MCF 10A (cell line): Measurements from ENCODE around the gene BLOC1S1. TPM values are rescaled to one million over a fixed set of nuclear protein-coding genes. Genes with fewer than 3 reads are reported as not detected.

ENCODE experiments used
- BruUV-seq: library from RNA; stranded (reverse); fragments of 400-500 nt; replicated peaks from 2 replicates; lab custom pipeline; 2021; lab: Mats Ljungman, UMichigan
- CTCF ChIA-PET: fragments of 300-600 bp; sonication (Branson Sonifier 250); formaldehyde crosslinking; extraction: SDS; loops from one replicate; lab custom pipeline; 2021; ENCODE audit warnings: antibody characterized with exemption, inconsistent platforms; lab: Yijun Ruan, JAX
- POLR2A ChIA-PET: fragments of 300-600, 350-650 bp; sonication (Branson Sonifier 250); formaldehyde crosslinking; extraction: SDS; loops from one replicate; lab custom pipeline; 2020; ENCODE audit warnings: antibody characterized with exemption, inconsistent platforms; lab: Yijun Ruan, JAX
- DNase-seq: peaks from one replicate; pipeline ENCODE4 v3.0.0-alpha.2; 2018; ENCODE audit not compliant: unreplicated experiment
- H3K27ac Mint-ChIP-seq: one replicate; pipeline ENCODE4 v1.8.0; 2022; ENCODE audit warnings: mild to moderate bottlenecking, low read depth, mixed read lengths; ENCODE audit not compliant: unreplicated experiment
- H3K27me3 Mint-ChIP-seq: one replicate; pipeline ENCODE4 v1.8.0; 2022; ENCODE audit warnings: mixed read lengths; ENCODE audit not compliant: insufficient read depth, unreplicated experiment
- H3K36me3 Mint-ChIP-seq: one replicate; pipeline ENCODE4 v1.8.0; 2022; ENCODE audit warnings: mild to moderate bottlenecking, moderate library complexity, mixed read lengths; ENCODE audit not compliant: insufficient read depth, unreplicated experiment
- H3K4me1 Mint-ChIP-seq: one replicate; pipeline ENCODE4 v1.8.0; 2022; ENCODE audit warnings: mixed read lengths; ENCODE audit not compliant: insufficient read depth, unreplicated experiment
- H3K4me3 Mint-ChIP-seq: one replicate; pipeline ENCODE4 v1.8.0; 2022; ENCODE audit warnings: mild to moderate bottlenecking, moderate library complexity, mixed read lengths; ENCODE audit not compliant: unreplicated experiment
- H3K9me3 Mint-ChIP-seq: one replicate; pipeline ENCODE4 v1.8.0; 2022; ENCODE audit warnings: mixed read lengths; ENCODE audit not compliant: unreplicated experiment
- CTCF ChIP-seq: fragments of 200-600 bp; IDR thresholded peaks from one replicate; pipeline ENCODE4 v1.8.0; 2022; ENCODE audit warnings: antibody characterized with exemption, mild to moderate bottlenecking; ENCODE audit not compliant: unreplicated experiment
- intact Hi-C: fragments of 100-400 bp; cut with micrococcal nuclease; formaldehyde crosslinking; loops from 2 replicates; pipeline ENCODE4 v1.14.1; 2022
- total RNA-seq: library from RNA; stranded (reverse); gene quantifications from 2 replicates; pipeline ENCODE4 v1.2.3, GENCODE V29; 2022

BLOC1S1 gene
- total RNA-seq, 1 experiment from 2014 or later, result 75.8 TPM

GRCh38 chr12:55720071-55720564 is 4.3 kb downstream of the BLOC1S1 start, which contains the start of gene RDH5:
Gene RDH5, plus strand, starts transcription at chr12:55720393. Its CDS starts 792 bp downstream, at chr12:55721185.
- H3K27me3 Mint-ChIP-seq, result no peaks in the 10 kb centered on the region
- H3K4me1 Mint-ChIP-seq, result peaks cover 15% of the 10 kb centered on the region
- TF ChIP-seq CTCF, result no peak
- BruUV-seq, result no TSS peak
- no peak within 1 kb of the TSS for H3K27ac Mint-ChIP-seq
- CTCF ChIA-PET, result interaction anchor here (0.6 to 1.4 kb wide), 9 partner anchors 10 to 783 kb away, joined by 3 to 7 read pairs (median 3); no protein-coding TSS in a partner anchor
- H3K4me3 Mint-ChIP-seq, result no peak within 1 kb of the TSS
- intact Hi-C loops, result loop anchor here (2.0 kb wide), 1 partner anchor 101 kb away; no protein-coding TSS in a partner anchor
- POLR2A ChIA-PET, result interaction anchor here (0.6 to 1.1 kb wide), 3 partner anchors 10 to 100 kb away, joined by 3 to 4 read pairs (median 3); partner anchors contain the start of genes ORMDL2 and SARNP
- H3K36me3 Mint-ChIP-seq, result peaks cover 23% of the 10 kb centered on the region
- DNase-seq, result no peak
- H3K9me3 Mint-ChIP-seq, result no peaks in the 10 kb centered on the region

DNA sequence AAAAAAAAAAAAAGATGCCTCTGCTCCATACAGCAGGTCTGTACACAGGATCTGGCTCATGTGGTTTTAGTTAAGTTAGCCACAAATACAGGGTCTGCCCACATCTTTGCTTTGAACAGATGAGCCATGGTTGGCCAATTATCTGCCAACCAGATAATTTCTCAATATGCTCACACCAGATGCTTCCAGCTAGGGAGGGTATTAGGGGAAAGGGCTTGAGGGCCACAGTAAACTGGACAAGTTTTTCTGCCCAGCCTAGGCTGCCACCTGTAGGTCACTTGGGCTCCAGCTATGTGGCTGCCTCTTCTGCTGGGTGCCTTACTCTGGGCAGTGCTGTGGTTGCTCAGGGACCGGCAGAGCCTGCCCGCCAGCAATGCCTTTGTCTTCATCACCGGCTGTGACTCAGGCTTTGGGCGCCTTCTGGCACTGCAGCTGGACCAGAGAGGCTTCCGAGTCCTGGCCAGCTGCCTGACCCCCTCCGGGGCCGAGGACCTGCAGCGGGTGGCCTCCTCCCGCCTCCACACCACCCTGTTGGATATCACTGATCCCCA is 5.1 kb downstream of the BLOC1S1 start:
- no peaks in the 10 kb centered on the region for H3K9me3 Mint-ChIP-seq
- no peaks in the 10 kb centered on the region for H3K27me3 Mint-ChIP-seq
- no peak overlapping the region for H3K4me3 Mint-ChIP-seq
- TF ChIP-seq CTCF, result peak; percentile 55
- peak; percentile 87 for DNase-seq
- CTCF ChIA-PET, result interaction anchor here (0.6 to 1.5 kb wide), 10 partner anchors 8 to 544 kb away, joined by 3 to 7 read pairs (median 3); no protein-coding TSS in a partner anchor
- intact Hi-C loops, result loop anchor here (1.0 to 2.0 kb wide), 5 partner anchors 40 to 532 kb away; a partner anchor contains a TSS
- no peak overlapping the region for H3K27ac Mint-ChIP-seq
- H3K4me1 Mint-ChIP-seq, result peaks cover 15% of the 10 kb centered on the region
- POLR2A ChIA-PET, result interaction anchor here (0.6 to 1.0 kb wide), 3 partner anchors 9 to 357 kb away, joined by 3 to 4 read pairs (median 3); no protein-coding TSS in a partner anchor
- peaks cover 26% of the 10 kb centered on the region for H3K36me3 Mint-ChIP-seq
- no TSS peak for BruUV-seq

DNA sequence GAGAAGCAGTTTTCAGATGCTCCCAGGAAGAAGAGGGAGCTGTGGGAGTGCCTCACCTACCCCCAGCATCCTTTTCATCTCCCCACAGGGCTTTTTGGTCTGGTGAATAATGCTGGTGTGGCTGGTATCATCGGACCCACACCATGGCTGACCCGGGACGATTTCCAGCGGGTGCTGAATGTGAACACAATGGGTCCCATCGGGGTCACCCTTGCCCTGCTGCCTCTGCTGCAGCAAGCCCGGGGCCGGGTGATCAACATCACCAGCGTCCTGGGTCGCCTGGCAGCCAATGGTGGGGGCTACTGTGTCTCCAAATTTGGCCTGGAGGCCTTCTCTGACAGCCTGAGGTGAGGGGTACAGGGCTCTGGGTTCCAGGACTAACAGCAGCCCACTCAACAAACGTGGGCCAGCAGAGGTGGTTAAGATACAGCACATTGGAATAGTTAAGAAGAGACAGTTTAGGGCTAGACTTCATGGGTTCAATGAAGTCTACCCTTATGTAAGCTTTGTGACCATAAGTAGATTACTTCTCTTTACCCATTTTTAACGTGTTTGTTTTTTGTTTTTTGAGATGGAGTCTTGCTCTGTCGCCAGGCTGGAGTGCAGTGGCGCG is 5.9 kb downstream of the BLOC1S1 start:
- Mint-ChIP-seq H3K4me1 (peaks cover 15% of the 10 kb centered on the region), H3K4me3 (no peak overlapping the region), H3K27ac (no peak overlapping the region), H3K27me3 (no peaks in the 10 kb centered on the region), H3K36me3 (peaks cover 31% of the 10 kb centered on the region), H3K9me3 (no peaks in the 10 kb centered on the region)
- POLR2A ChIA-PET, result no interaction called here
- BruUV-seq, result no TSS peak
- intact Hi-C loops, result loop anchor here (1.0 to 2.0 kb wide), 5 partner anchors 40 to 532 kb away; a partner anchor contains a TSS
- CTCF ChIA-PET, result interaction anchor here (0.5 to 1.5 kb wide), 7 partner anchors 10 to 1189 kb away, joined by 3 to 5 read pairs (median 3); no protein-coding TSS in a partner anchor
- DNase-seq, result no peak
- no peak for TF ChIP-seq CTCF

- DNase-seq, result no peak
- Mint-ChIP-seq H3K9me3 (no peaks in the 10 kb centered on the region), H3K36me3 (peaks cover 42% of the 10 kb centered on the region), H3K27me3 (no peaks in the 10 kb centered on the region), H3K4me3 (no peak overlapping the region), H3K4me1 (peaks cover 14% of the 10 kb centered on the region), H3K27ac (no peak overlapping the region)
- intact Hi-C loops, result no loop called here
- no TSS peak for BruUV-seq
- no peak for TF ChIP-seq CTCF
- CTCF ChIA-PET, result no interaction called here
- POLR2A ChIA-PET, result interaction anchor here (0.5 to 0.6 kb wide), 2 partner anchors 1022 to 1262 kb away, joined by 4 read pairs; no protein-coding TSS in a partner anchor
Measured at GRCh38 chr12:55722948-55723347, 7.1 kb downstream of the BLOC1S1 start.
